Measurements from ENCODE around the gene KLHL30. TPM values are rescaled to one million over a fixed set of nuclear protein-coding genes. Genes with fewer than 3 reads are reported as not detected.

Gene KLHL30
- total RNA-seq, 1 experiment from 2014 or later: not detected

DNA sequence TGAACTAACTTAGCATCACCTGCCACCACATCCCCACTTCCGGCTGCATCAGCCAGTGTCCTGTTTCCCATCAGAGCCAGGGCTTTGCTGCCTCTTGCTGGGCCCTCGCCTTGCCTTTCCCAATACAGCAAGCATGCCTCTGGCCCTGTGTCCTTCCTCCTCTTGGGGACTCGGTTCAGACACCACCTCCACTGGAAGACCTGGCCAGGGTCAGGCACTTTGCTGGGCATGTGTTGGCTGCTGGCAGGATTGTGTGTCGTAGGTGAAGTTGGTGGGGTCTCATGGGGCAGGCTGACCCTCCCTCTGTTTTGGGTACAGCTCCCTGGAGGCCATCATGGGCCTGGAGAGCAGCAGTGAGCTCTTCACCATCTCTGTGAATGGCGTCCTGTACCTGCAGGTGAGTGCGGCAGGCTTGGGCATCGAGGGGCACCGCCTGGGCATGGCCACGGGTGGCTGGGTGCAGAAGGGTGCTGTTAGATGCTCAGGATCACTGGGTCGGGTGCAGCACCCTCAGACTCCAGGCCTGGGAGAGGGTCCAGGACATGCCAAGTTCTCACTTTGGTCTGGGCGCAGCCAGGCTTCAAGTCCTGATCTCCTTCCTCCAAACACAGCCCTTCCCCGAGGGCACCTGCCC lies 26.9 kb downstream of the KLHL30 start:
- Histone ChIP-seq H3K79me2 (ENCODE audit: insufficient read depth, low read length) (no peaks in the 10 kb centered on the region), H4K5ac (ENCODE audit: insufficient read length, low read depth, low read length) (no peak overlapping the region), H2BK15ac (ENCODE audit: low read depth, low read length) (no peak overlapping the region), H3K4me2 (ENCODE audit: insufficient read depth, insufficient read length, low read length) (no peak overlapping the region), H2AK5ac (ENCODE audit: insufficient read length, low read length) (no peak overlapping the region), H3K4me1 (ENCODE audit: insufficient read depth, low read length) (no peaks in the 10 kb centered on the region), H3K27ac (ENCODE audit: insufficient read length, low read depth, low read length) (no peak overlapping the region), H4K20me1 (ENCODE audit: control insufficient read depth, insufficient read depth, insufficient read length) (no peaks in the 10 kb centered on the region), H3K79me1 (ENCODE audit: insufficient read depth, low read depth, low read length, poor library complexity, severe bottlenecking) (no peaks in the 10 kb centered on the region), H2BK12ac (ENCODE audit: insufficient read length, low read depth, low read length) (no peak overlapping the region), H3K4ac (ENCODE audit: low read depth, low read length) (no peak overlapping the region), H4K91ac (ENCODE audit: insufficient read length, low read depth, low read length) (no peak overlapping the region), H3K9me3 (ENCODE audit: control insufficient read depth, low read depth, low read length) (no peaks in the 10 kb centered on the region), H2BK20ac (ENCODE audit: low read depth, low read length, poor library complexity, severe bottlenecking) (no peak overlapping the region), H2BK5ac (ENCODE audit: insufficient read length, low read length) (no peak overlapping the region), H3K18ac (ENCODE audit: insufficient read length, low read depth, low read length) (no peak overlapping the region), H2AFZ (ENCODE audit: low read length) (no peak overlapping the region), H3K27me3 (ENCODE audit: insufficient read depth, low read length) (peaks cover 15% of the 10 kb centered on the region; the same call in 1 of the 2 replicates), H3K23ac (ENCODE audit: insufficient read length, low read depth, low read length) (no peak overlapping the region), H3K23me2 (ENCODE audit: insufficient read length, low read depth, low read length, poor library complexity, severe bottlenecking) (no peaks in the 10 kb centered on the region), H3K56ac (ENCODE audit: insufficient read length, low read depth, low read length) (no peak overlapping the region), H3T11ph (ENCODE audit: low read length) (no peak overlapping the region), H3K9ac (ENCODE audit: extremely low read depth, insufficient read length, low read length) (no peak overlapping the region), H4K8ac (replicated peaks; ENCODE audit: insufficient read length, low read depth, low read length) (no peak overlapping the region), H2BK120ac (ENCODE audit: low read depth, low read length, poor library complexity, severe bottlenecking) (no peak overlapping the region), H3K14ac (ENCODE audit: insufficient read depth, low read length) (no peak overlapping the region)
- no CpG with 5 or more reads among the region's 12 CpGs for WGBS (ENCODE audit: extremely low coverage, insufficient read length, low lambda C conversion rate)
- peaks cover 49% of the 10 kb centered on the region for H3K27me3 Mint-ChIP-seq (ENCODE audit: low read depth)
- no peak for DNase-seq
- H3K4me1 Mint-ChIP-seq: peaks cover 3 to 5% of the 10 kb centered on the region in 2 experiments
- TF ChIP-seq, protein P1, sequence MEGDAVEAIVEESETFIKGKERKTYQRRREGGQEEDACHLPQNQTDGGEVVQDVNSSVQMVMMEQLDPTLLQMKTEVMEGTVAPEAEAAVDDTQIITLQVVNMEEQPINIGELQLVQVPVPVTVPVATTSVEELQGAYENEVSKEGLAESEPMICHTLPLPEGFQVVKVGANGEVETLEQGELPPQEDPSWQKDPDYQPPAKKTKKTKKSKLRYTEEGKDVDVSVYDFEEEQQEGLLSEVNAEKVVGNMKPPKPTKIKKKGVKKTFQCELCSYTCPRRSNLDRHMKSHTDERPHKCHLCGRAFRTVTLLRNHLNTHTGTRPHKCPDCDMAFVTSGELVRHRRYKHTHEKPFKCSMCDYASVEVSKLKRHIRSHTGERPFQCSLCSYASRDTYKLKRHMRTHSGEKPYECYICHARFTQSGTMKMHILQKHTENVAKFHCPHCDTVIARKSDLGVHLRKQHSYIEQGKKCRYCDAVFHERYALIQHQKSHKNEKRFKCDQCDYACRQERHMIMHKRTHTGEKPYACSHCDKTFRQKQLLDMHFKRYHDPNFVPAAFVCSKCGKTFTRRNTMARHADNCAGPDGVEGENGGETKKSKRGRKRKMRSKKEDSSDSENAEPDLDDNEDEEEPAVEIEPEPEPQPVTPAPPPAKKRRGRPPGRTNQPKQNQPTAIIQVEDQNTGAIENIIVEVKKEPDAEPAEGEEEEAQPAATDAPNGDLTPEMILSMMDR (conservative IDR thresholded peaks at IDR 0.05): no peak
- H3K27ac Mint-ChIP-seq: no peak overlapping the region
- peaks cover 0 to 4% of the 10 kb centered on the region in 2 experiments; a peak in 1 of 5 replicates for H3K9me3 Mint-ChIP-seq
- peaks cover 5 to 17% (median 7%) of the 10 kb centered on the region in 3 experiments for H3K36me3 Mint-ChIP-seq (ENCODE audit: insufficient read depth in 1 of 3, low read depth in 3 of 3)
- H3K4me3 Mint-ChIP-seq: peak overlapping the region in 1 of 2 experiments; percentile 35; a peak in 2 of 5 replicates
